NCI-H82 (cell line): Measurements from ENCODE around the gene INPP5E.

Experiments used
- DNase-seq: peaks from one replicate; lab custom pipeline; 2025; lab: John Stamatoyannopoulos, UW

INPP5E gene

GRCh38 chr9:136404801-136405136, 34.9 kb downstream of the INPP5E start:
- DNase-seq: no peak

GRCh38 chr9:136403915-136404800, 35.5 kb downstream of the INPP5E start:
- no peak for DNase-seq

DNA sequence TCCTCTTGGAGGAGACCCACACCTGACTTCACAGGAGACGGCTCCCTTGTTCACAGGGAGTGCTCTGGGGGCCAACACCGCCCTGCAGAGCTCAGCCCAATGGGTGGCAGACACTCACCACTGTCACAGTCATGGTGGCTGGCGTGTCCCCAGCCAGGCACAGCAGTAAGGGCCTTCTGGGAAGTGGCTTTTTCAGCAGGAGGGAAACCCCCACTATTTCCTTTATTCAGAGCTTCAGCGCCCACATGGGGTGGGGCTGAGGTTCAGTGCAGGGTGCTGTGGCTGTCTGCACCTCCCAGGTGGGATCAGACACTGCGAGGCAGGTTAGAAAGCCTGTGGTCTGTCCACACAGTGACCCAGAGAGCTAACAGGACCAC, 36.1 kb downstream of the INPP5E start:
- DNase-seq: no peak

DNA sequence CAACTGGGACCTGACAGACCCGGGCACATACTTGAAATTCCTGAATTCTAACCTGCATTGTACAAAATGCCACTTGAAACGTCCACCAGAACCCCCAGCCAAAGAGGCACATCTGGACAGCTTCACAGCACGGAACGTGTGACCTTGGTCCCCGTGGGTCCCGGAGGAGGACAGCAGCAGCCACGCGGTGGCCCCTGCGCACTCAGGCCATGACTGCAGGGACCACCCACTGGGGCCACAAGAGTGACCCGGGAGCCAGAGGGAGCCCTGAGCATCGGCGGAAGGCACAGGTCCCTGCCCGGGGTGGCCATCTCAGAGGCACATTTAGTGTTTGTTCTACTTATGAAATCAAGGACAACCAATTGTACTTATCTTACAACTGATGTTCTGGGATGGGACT, 37.6 kb downstream of the INPP5E start:
- no peak for DNase-seq

GRCh38 chr9:136401173-136401922, 38.3 kb downstream of the INPP5E start:
- peak; percentile 11 for DNase-seq

DNA sequence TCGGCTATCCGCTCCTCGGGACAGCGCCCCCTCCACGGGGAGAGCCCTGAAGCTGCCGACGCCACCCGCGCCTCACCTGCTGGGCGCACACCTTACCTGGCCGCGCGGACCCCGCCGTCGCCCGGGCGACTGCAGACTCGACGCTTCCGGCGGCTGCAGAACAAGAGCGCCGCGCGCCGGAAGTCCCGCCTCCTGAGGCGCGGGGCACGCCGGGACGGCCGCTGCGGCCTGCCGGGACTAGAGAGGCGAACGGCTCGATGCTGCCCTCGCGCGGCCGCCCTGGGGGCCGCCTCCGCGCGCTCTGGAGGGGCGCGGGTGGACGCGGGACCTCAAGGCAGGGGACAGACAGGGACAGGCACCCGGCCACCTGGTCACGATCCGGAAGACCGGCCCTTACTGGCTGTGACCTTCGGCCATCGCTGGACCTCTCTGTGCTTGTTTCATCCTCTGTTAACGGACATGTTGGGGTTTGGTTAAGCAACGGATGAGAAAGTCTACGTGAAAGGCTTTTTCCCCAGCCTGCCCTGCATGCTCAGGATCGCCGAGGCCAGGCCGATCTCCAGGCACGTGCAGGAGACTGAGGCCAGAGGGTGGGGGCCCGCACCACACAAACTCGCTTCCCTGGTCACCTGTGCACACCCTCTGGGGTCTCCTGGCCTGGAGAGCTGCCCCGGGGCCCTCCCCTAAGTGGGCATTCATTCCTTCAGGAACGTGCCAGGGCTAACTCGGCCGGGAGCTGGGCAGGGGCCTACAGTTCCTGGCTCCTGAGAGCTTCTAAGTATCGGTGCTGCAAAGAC, 39.4 kb downstream of the INPP5E start, which contains the start of gene SNAPC4:
Gene SNAPC4, minus strand, starts transcription at position 133 of the 797 bp plus-strand sequence. CDS start 1,742 bp downstream, outside the sequence.
- DNase-seq: peak; percentile 90

DNA sequence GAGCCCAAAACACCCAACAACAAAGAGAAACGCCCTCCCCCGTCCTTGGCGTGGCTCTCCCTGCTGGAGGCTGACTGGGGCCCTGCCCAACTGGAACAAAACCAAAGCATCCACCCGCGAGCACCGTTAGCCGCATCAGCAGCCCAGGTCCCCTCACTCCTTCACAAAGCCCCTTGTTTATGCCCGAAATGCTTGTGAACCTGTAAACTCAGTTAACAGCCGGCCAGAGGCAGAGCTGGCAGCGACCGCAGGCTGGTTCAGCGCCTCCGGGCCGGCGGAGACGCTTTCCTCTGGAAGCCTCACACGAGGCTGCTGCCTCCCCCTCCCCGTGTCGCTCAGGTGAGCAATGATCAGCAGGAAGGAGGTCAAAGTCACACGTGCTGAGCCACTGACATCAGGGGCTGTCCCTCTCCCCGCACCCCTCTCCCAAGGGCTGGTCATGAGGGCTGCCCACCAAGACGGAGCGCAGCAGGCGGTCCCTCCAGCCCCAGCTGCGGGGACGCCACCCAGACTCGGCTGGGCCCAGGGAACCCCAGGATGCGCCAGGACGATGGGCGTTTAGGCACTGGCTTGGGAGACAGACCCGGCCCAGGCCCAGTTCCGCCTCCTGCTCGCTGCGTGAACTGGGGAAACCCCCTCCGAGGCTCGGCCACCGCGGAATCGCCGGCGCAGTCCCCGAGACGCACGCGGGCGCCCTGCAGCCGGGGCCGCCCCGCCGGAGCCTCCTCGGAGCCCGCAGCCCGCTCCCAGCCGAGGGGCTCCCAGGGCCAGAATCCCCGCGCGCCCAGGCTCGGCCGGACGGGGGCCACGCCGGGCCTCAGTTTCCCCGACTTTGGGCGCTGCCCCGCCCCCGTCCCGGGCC, 40.2 kb downstream of the INPP5E start:
- DNase-seq: peak; percentile 16

GRCh38 chr9:136398286-136398685, 41.4 kb downstream of the INPP5E start:
- DNase-seq: no peak

- no peak for DNase-seq
These were observed 42.0 kb downstream of the INPP5E start for GRCh38 chr9:136397643-136398042.

DNA sequence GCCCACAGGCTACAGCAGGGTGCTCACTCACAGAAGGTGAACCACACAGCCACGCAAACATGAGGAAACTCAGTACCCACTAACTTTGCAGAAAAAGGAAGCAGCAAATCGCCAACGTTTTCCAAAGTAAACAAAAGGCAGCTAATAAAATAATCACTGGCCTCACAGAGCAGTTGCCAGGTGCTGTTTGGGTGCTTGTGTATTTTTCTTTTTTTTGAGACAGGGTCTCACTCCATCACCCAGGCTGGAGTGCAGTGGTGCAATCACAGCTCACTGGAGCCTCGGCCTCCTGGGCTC, 43.5 kb downstream of the INPP5E start:
- DNase-seq: no peak

GRCh38 chr9:136395345-136396218, 44.1 kb downstream of the INPP5E start:
- DNase-seq: no peak

DNA sequence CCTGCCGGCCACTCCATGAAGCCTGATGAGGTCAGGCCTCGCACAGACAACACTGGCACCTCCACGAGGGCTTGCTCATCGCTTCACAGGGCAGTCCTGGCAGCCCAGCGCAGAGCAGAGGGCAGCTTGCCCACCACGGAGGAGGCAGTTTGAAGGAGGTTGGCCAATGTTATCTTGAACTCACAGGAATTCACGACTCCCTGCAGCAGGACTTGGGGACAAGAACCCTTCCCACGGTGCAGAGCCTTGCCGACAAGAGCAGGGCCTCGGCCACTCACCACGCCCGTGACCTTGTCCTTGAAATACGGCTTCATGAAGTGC, 44.7 kb downstream of the INPP5E start:
- DNase-seq: no peak

DNA sequence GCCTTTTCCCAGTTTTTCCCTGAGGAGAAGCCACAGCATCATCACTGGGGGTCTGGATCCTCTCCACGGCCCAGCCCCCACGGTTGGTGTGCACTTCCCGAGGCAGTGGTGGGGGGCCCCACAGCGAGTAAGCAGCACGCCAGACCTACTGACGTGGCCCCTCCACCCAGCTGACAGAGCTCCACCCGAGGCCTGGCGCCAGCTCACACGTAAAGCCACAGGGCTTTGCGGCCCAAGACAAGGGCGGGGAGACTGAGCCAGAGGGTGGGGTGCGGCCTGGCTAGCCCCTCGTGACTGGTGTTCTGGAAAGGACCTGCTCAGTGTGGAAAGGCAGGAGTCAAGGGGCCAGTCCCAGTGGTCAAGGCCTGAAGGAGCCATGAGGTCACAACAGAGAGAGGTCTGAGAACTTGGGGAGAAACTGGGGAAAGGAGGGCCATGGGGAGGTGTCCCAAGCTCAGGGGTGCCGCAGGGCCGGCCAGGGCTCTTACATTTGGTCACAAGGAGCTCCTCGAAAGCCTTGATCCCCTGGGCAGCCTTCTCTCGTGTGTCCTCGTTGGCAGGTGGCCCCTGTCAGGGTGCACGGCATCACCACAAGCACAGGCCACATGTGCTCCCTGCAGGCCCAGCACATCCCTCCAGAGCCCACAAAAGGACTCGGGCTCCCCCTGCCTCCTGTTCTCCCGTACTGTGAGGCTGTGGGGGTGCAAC, 45.2 kb downstream of the INPP5E start:
- DNase-seq: no peak

- no peak for DNase-seq
These were observed 46.1 kb downstream of the INPP5E start for GRCh38 chr9:136393531-136393930.

DNA sequence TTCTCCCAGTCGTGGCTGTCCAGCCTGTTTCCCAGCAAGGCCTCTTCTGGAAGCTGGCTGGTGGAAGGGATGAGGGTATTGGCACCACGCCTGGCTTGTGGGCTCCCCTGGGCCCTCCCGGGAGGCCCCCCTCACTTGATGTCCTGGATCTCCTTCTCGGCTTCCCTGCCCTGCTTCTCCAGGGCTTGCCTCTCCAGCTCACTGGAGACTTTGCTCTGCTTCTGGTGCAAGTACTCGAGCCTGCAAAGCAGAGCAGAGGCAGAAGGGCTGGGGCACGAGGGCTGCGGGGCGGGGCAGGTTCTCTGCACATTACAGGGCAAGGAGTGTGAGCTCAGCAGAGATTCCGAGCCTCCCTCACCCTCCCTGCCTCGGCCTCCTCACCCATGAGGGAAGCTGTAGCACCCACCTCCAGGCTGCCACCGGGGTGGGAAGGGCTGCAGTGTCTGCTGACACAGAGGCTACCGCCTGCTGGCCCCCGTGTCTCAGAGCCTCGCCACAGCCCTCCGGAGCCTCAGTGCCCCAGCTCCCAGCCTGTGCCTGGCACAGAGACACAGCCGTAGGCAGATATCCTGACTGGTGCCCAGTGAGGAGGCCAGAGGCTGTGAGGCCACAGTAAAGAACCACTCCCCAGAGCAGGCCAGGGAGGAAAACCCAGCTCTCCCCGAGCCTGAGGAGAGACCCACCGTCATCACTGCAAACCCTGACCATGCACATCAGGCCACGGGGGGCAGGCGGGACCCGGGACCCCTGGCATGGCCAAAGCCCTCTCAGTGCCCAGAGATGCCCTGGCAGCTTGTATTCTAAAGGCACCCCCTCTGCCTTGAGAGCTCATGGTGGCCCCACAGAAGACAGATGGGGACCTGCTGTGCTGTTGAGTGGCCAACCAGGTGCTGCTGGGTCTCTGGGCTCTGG, 46.9 kb downstream of the INPP5E start:
- no peak for DNase-seq

DNA sequence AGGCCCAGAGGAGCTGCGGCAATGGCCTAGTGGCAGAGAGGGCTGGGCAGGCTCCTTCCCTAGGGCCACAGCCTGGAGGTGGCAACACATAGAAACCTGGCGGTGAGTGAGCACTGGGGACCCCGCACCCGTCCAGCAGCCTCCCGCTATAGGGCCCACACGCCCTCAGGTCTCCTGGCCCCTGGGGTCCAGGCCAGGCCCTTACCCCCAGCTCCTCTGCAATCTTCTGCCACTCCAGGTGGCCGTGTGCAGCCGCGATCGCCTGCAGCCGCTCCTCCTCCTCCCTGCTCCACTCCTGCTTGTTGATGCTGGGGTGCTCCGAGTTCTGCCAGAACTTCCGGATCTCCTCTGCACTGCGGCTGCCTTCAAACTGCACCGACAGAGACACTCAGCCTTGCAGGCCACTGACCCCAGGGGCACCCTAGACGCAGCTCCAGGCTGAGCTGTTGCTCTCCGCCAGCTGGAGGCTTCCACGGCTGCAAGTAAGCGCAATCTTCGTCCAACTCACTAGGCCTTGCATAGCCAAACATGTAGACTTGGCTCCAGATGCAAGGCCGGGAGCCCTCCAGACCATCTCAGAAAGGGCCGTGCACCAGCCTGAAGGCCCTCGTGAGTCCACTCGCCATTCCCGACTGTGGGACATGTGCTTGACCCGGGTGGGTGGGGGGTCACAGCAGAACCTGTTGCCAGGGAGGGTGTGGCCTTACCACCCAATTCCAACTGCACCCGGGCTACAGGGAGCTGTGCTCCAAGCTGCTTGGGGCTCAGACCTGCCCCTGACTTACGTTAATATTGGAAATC, 47.7 kb downstream of the INPP5E start:
- no peak for DNase-seq

- DNase-seq: no peak
These were observed 50.2 kb downstream of the INPP5E start for GRCh38 chr9:136389396-136389795.

- no peak for DNase-seq
These were observed 52.4 kb downstream of the INPP5E start for GRCh38 chr9:136387217-136387616.
